Panc1 (cell line): ENCODE data around the gene MATN4. TPM values are rescaled to one million over a fixed set of nuclear protein-coding genes. Genes with fewer than 3 reads are reported as not detected.

Source experiments
- ATAC-seq: fragments of 200-7000 bp; cut with Tn5 transposase; 2 replicates; pipeline ENCODE4 v1.9.1; 2020; ENCODE audit warnings: mild to moderate bottlenecking, moderate library complexity
- BruUV-seq: library from RNA; stranded (reverse); fragments of 400-500 nt; replicated peaks from 2 replicates; lab custom pipeline; 2021; lab: Mats Ljungman, UMichigan
- CTCF ChIA-PET: fragments of 300-600 bp; sonication (Branson Sonifier 250); formaldehyde crosslinking; loops from one replicate; lab custom pipeline; 2022; ENCODE audit warnings: antibody characterized with exemption; lab: Charles Lee
- POLR2A ChIA-PET: fragments of 300-600 bp; sonication (Branson Sonifier 250); formaldehyde crosslinking; loops from one replicate; lab custom pipeline; 2022; ENCODE audit warnings: antibody characterized with exemption; lab: Charles Lee
- DNase-seq: peaks from one replicate; pipeline ENCODE4 v3.0.0-alpha.2; 2010; ENCODE audit warnings: low read depth, low spot score
- H3K27ac ChIP-seq: 2 replicates; pipeline ENCODE4 v1.5.1; 2011; ENCODE audit warnings: mild to moderate bottlenecking, low read length, inconsistent platforms
- H3K27me3 ChIP-seq: fragments of 200-500 bp; sonication (Bioruptor generic); 2 replicates; pipeline ENCODE4 v1.6.0; 2014; ENCODE audit warnings: low read length, inconsistent platforms; ENCODE audit not compliant: control insufficient read depth, insufficient read depth
- H3K36me3 ChIP-seq: fragments of 200-500 bp; sonication (Bioruptor generic); 2 replicates; pipeline ENCODE4 v1.5.1; 2014; ENCODE audit warnings: inconsistent platforms, mild to moderate bottlenecking, low read length, moderate library complexity; ENCODE audit not compliant: control insufficient read depth, insufficient read depth
- H3K4me1 ChIP-seq: 2 replicates; pipeline ENCODE4 v1.5.1; 2011; ENCODE audit warnings: inconsistent platforms, mild to moderate bottlenecking, low read length, moderate library complexity; ENCODE audit not compliant: control insufficient read depth, insufficient read depth
- H3K4me3 ChIP-seq, 2 experiments: 2 replicates each; pipeline ENCODE4 v1.5.1; 2011 to 2012; ENCODE audit warnings: low read depth in 2 of 2, low read length in 2 of 2, mild to moderate bottlenecking in 2 of 2, inconsistent platforms in 1 of 2, moderate library complexity in 1 of 2
- H3K9me3 ChIP-seq: fragments of 200-500 bp; sonication (Bioruptor generic); 2 replicates; pipeline ENCODE4 v1.5.1; 2014; ENCODE audit warnings: low read depth, mild to moderate bottlenecking, inconsistent platforms, low read length, moderate library complexity; ENCODE audit not compliant: control insufficient read depth, insufficient read depth
- POLR2AphosphoS5 ChIP-seq: IDR thresholded peaks from 2 replicates; pipeline ENCODE4 v1.6.1; 2012; ENCODE audit warnings: mild to moderate bottlenecking, low read depth, low read length, moderate library complexity
- SIN3A ChIP-seq: IDR thresholded peaks from 2 replicates; pipeline ENCODE4 v1.6.1; 2012; ENCODE audit warnings: low read depth, mild to moderate bottlenecking, low read length, moderate library complexity, borderline replicate concordance; ENCODE audit not compliant: insufficient read depth
- TCF7L2 ChIP-seq: IDR thresholded peaks from 2 replicates; pipeline ENCODE4 v1.6.1; 2011; ENCODE audit warnings: mild to moderate bottlenecking, low read depth, low read length, inconsistent platforms
- in situ Hi-C: cut with HindIII; loops from 2 replicates; pipeline ENCODE4 v1.10.0; 2016; ENCODE audit warnings: low sequenced_read_pairs, low pct_unique_long_range_greater_than_20kb
- intact Hi-C: fragments of 100-400 bp; cut with micrococcal nuclease; formaldehyde crosslinking; loops from one replicate; pipeline ENCODE4 v1.10.0; 2022; ENCODE audit not compliant: unreplicated experiment
- total RNA-seq: library from RNA; stranded (reverse); gene quantifications from one replicate; pipeline ENCODE4 v1.2.1, GENCODE V29; 2021; ENCODE audit not compliant: unreplicated experiment
- TF ChIP-seq, protein P1 (sequence below): fragments of 450-650 bp; IDR thresholded peaks from 2 replicates; pipeline ENCODE4 v1.5.1; 2017; ENCODE audit warnings: mild to moderate bottlenecking
- TF ChIP-seq, protein P2 (sequence below), 2 experiments: IDR thresholded peaks; 2 replicates each; pipeline ENCODE4 v1.6.1; 2011 to 2012; ENCODE audit warnings: low read depth in 2 of 2, control low read depth in 1 of 2, low read length in 1 of 2, mild to moderate bottlenecking in 1 of 2, moderate library complexity in 1 of 2; ENCODE audit not compliant: insufficient read depth in 1 of 2

MATN4 gene
- total RNA-seq, 1 experiment from 2014 or later: 0.15 TPM

DNA sequence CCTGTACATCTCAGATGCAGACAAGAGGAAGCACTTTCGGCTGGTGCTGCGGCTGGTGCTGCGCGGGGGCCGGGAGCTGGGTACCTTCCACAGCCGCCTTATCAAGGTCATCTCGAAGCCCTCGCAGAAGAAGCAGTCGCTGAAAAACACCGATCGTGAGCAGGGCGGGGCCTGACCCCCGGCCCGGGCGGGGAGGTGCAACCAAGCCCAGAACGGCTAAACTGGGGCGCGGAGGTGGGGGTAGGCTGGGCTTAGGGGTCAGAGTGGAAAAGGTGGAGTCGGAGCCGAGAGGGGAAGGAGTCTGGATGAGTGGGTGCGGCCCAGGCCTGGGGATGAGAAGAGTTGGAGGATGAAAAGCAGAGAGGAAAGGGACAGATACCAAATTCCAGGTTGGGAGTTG is 4.1 kb upstream of the MATN4 start:
- Histone ChIP-seq H3K4me3 (no peak overlapping the region), H3K36me3 (no peaks in the 10 kb centered on the region), H3K27me3 (no peaks in the 10 kb centered on the region), H3K4me1 (peaks cover 4% of the 10 kb centered on the region; the same call in 1 of the 2 replicates), H3K9me3 (no peaks in the 10 kb centered on the region), H3K27ac (no peak overlapping the region)
- in situ Hi-C loops: no loop called here
- no TSS peak for BruUV-seq
- intact Hi-C loops: no loop called here
- ChIA-PET CTCF (interaction anchor here (0.5 to 1.1 kb wide), 11 partner anchors 8 to 611 kb away, joined by 3 to 11 read pairs (median 4); no protein-coding TSS in a partner anchor), POLR2A (no interaction called here)
- TF ChIP-seq, protein P1, sequence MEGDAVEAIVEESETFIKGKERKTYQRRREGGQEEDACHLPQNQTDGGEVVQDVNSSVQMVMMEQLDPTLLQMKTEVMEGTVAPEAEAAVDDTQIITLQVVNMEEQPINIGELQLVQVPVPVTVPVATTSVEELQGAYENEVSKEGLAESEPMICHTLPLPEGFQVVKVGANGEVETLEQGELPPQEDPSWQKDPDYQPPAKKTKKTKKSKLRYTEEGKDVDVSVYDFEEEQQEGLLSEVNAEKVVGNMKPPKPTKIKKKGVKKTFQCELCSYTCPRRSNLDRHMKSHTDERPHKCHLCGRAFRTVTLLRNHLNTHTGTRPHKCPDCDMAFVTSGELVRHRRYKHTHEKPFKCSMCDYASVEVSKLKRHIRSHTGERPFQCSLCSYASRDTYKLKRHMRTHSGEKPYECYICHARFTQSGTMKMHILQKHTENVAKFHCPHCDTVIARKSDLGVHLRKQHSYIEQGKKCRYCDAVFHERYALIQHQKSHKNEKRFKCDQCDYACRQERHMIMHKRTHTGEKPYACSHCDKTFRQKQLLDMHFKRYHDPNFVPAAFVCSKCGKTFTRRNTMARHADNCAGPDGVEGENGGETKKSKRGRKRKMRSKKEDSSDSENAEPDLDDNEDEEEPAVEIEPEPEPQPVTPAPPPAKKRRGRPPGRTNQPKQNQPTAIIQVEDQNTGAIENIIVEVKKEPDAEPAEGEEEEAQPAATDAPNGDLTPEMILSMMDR: no peak
- DNase-seq: no peak
- ATAC-seq: no peak

GRCh38 chr20:45311589-45312211 is 3.6 kb upstream of the MATN4 start:
- peak overlapping the region in 1 of 2 experiments; percentile 26; a peak in 2 of 4 replicates for H3K4me3 ChIP-seq
- ChIA-PET CTCF (interaction anchor here (0.5 to 1.1 kb wide), 9 partner anchors 8 to 610 kb away, joined by 3 to 10 read pairs (median 3); no protein-coding TSS in a partner anchor), POLR2A (interaction anchor here (0.7 kb wide), 1 partner anchor 20 kb away, joined by 3 read pairs; no protein-coding TSS in a partner anchor)
- no TSS peak for BruUV-seq
- H3K36me3 ChIP-seq: no peaks in the 10 kb centered on the region
- in situ Hi-C loops (no loop called here), intact Hi-C loops (no loop called here)
- H3K27me3 ChIP-seq: no peaks in the 10 kb centered on the region
- H3K4me1 ChIP-seq: peaks cover 4% of the 10 kb centered on the region; the same call in 1 of the 2 replicates
- DNase-seq (no peak), ATAC-seq (peak; percentile 90)
- TF ChIP-seq POLR2AphosphoS5 (no peak), SIN3A (no peak)
- TF ChIP-seq, protein P1: peak; percentile 97
- no peak overlapping the region for H3K27ac ChIP-seq
- H3K9me3 ChIP-seq: no peaks in the 10 kb centered on the region

- in situ Hi-C loops: no loop called here
- no peak for DNase-seq
- BruUV-seq: no TSS peak
Observed at GRCh38 chr20:45309075-45309474, 976 bp upstream of the MATN4 start.

More at GRCh38 chr20:45309075-45309474, 976 bp upstream of the MATN4 start:
- no peak overlapping the region for H3K27ac ChIP-seq
- H3K4me3 ChIP-seq: no peak overlapping the region
- ATAC-seq: no peak
- ChIA-PET POLR2A (no interaction called here), CTCF (no interaction called here)
- no peaks in the 10 kb centered on the region for H3K27me3 ChIP-seq
- intact Hi-C loops: no loop called here
- TF ChIP-seq SIN3A: no peak
- TF ChIP-seq, protein P1: no peak
- TF ChIP-seq POLR2AphosphoS5: no peak
- TF ChIP-seq TCF7L2: no peak
- TF ChIP-seq, protein P2, sequence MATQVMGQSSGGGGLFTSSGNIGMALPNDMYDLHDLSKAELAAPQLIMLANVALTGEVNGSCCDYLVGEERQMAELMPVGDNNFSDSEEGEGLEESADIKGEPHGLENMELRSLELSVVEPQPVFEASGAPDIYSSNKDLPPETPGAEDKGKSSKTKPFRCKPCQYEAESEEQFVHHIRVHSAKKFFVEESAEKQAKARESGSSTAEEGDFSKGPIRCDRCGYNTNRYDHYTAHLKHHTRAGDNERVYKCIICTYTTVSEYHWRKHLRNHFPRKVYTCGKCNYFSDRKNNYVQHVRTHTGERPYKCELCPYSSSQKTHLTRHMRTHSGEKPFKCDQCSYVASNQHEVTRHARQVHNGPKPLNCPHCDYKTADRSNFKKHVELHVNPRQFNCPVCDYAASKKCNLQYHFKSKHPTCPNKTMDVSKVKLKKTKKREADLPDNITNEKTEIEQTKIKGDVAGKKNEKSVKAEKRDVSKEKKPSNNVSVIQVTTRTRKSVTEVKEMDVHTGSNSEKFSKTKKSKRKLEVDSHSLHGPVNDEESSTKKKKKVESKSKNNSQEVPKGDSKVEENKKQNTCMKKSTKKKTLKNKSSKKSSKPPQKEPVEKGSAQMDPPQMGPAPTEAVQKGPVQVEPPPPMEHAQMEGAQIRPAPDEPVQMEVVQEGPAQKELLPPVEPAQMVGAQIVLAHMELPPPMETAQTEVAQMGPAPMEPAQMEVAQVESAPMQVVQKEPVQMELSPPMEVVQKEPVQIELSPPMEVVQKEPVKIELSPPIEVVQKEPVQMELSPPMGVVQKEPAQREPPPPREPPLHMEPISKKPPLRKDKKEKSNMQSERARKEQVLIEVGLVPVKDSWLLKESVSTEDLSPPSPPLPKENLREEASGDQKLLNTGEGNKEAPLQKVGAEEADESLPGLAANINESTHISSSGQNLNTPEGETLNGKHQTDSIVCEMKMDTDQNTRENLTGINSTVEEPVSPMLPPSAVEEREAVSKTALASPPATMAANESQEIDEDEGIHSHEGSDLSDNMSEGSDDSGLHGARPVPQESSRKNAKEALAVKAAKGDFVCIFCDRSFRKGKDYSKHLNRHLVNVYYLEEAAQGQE (IDR thresholded peaks at IDR 0.05; ENCODE audit: insufficient read depth in 1 of 2, low read depth in 2 of 2, low read length in 1 of 2): no peak
- no peaks in the 10 kb centered on the region for H3K36me3 ChIP-seq
- H3K4me1 ChIP-seq: peaks cover 4% of the 10 kb centered on the region; the same call in 1 of the 2 replicates
- H3K9me3 ChIP-seq: no peaks in the 10 kb centered on the region
